Fibroblast of the aortic adventitia (primary cell): ENCODE data around the gene OR6Y1. TPM values are rescaled to one million over a fixed set of nuclear protein-coding genes. Genes with fewer than 3 reads are reported as not detected.

ENCODE experiments used
- DNase-seq: peaks from one replicate; pipeline ENCODE4 v3.0.0-alpha.2; 2010; ENCODE audit warnings: low read depth
- H3K4me3 ChIP-seq: 2 replicates; pipeline ENCODE4 v1.5.1; 2011; ENCODE audit warnings: low read depth, mild to moderate bottlenecking, control low read depth, low read length, moderate library complexity
- CTCF ChIP-seq: IDR thresholded peaks from 2 replicates; pipeline ENCODE4 v1.5.1; 2011; ENCODE audit warnings: mild to moderate bottlenecking, low read length, control low read depth, inconsistent platforms; ENCODE audit not compliant: insufficient read depth
- total RNA-seq: library from RNA; depleted of rRNA; stranded (reverse); fragments of >200 nt; gene quantifications from 2 replicates; pipeline ENCODE4 v1.2.3, GENCODE V29; 2012; ENCODE audit warnings: low replicate concordance

Gene OR6Y1
- total RNA-seq, 1 donor = not detected

- no peak overlapping the region for H3K4me3 ChIP-seq
- DNase-seq = peak; percentile 2
- TF ChIP-seq CTCF = no peak
These were observed 44.6 kb downstream of the OR6Y1 start for GRCh38 chr1:158509471-158510156.

- DNase-seq = no peak
- H3K4me3 ChIP-seq = no peak overlapping the region
- TF ChIP-seq CTCF = no peak
These were observed 46.7 kb downstream of the OR6Y1 start for GRCh38 chr1:158507511-158507910.

- DNase-seq = peak; percentile 23
- TF ChIP-seq CTCF = peak; percentile 20
- no peak overlapping the region for H3K4me3 ChIP-seq
These were observed 47.7 kb downstream of the OR6Y1 start for GRCh38 chr1:158506369-158506987.

- no peak overlapping the region for H3K4me3 ChIP-seq
- DNase-seq = peak; percentile 0
- no peak for TF ChIP-seq CTCF
These were observed 57.8 kb downstream of the OR6Y1 start for GRCh38 chr1:158496374-158496773.

GRCh38 chr1:158494796-158495195, 59.4 kb downstream of the OR6Y1 start:
- DNase-seq = no peak
- TF ChIP-seq CTCF = no peak
- no peak overlapping the region for H3K4me3 ChIP-seq

Other genes with a start within 250 kb of the OR6Y1 start
- gene CD1B, start 222.9 kb downstream of the OR6Y1 start, total RNA-seq = not detected in 2 replicates
- not detected in 2 replicates for gene CD1E, start 200.5 kb downstream of the OR6Y1 start, total RNA-seq
- not detected in 2 replicates for gene OR10T2, start 154.9 kb downstream of the OR6Y1 start, total RNA-seq
- gene OR10K2, start 128.2 kb downstream of the OR6Y1 start, total RNA-seq = not detected in 2 replicates
- not detected in 2 replicates for gene OR10K1, start 92.6 kb downstream of the OR6Y1 start, total RNA-seq
- not detected in 2 replicates for gene OR10R2, start 82.2 kb downstream of the OR6Y1 start, total RNA-seq
- gene OR6P1, start 16.2 kb upstream of the OR6Y1 start, total RNA-seq = not detected in 2 replicates
- gene OR10X1, start 25.5 kb upstream of the OR6Y1 start, total RNA-seq = not detected in 2 replicates
- gene OR10Z1, start 50.9 kb upstream of the OR6Y1 start, total RNA-seq = not detected in 2 replicates
- 1.2 TPM in 1 of 2 replicates, not detected in the other for gene SPTA1, start 132.3 kb upstream of the OR6Y1 start, total RNA-seq
- gene OR6K2, start 146.2 kb upstream of the OR6Y1 start, total RNA-seq = not detected in 2 replicates
- gene OR6K3, start 166.3 kb upstream of the OR6Y1 start, total RNA-seq = not detected in 2 replicates
- gene OR6K6, start 200.3 kb upstream of the OR6Y1 start, total RNA-seq = not detected in 2 replicates
- 0.16 TPM in 1 of 2 replicates, not detected in the other for gene OR6N1, start 217.8 kb upstream of the OR6Y1 start, total RNA-seq
- gene OR6N2, start 226.8 kb upstream of the OR6Y1 start, total RNA-seq = not detected in 2 replicates